ENCODE results near the gene SPRR5.

SPRR5 gene

GRCh38 chr1:152983234-152983633, 36.2 kb downstream of the SPRR5 start:
- DNase-seq (ENCODE audit: low read depth in 2 of 2) = no peak

GRCh38 chr1:152983743-152984142, 36.7 kb downstream of the SPRR5 start, which contains the start of gene SPRR1A:
TSS of gene SPRR1A (plus strand) at chr1:152984081. CDS start at chr1:152985231, 1,150 bp downstream.
- DNase-seq (ENCODE audit: low read depth in 2 of 2) = no peak

- no peak for DNase-seq (ENCODE audit: low read depth in 2 of 2)
These were observed 39.6 kb downstream of the SPRR5 start for GRCh38 chr1:152986578-152986977.

GRCh38 chr1:152993186-152993585, 46.2 kb downstream of the SPRR5 start:
- no peak for DNase-seq (ENCODE audit: low read depth in 2 of 2)

GRCh38 chr1:152995842-152996241, 48.8 kb downstream of the SPRR5 start:
- no peak for DNase-seq (ENCODE audit: low read depth in 2 of 2)

GRCh38 chr1:152996633-152997400, 49.8 kb downstream of the SPRR5 start:
- no peak for DNase-seq (ENCODE audit: low read depth in 2 of 2)

GRCh38 chr1:152997901-152998300, 50.9 kb downstream of the SPRR5 start:
- DNase-seq (ENCODE audit: low read depth in 2 of 2) = no peak

- no peak for DNase-seq (ENCODE audit: low read depth in 2 of 2)
These were observed 51.5 kb downstream of the SPRR5 start for GRCh38 chr1:152998476-152998875.
